NCI-H345 treated with DMSO at 0.1 percent for 48 hours (cell line): Measurements from ENCODE around the gene CGNL1.

Experiments
- DNase-seq: peaks from one replicate; lab custom pipeline; 2025; ENCODE audit not compliant: unreplicated experiment; lab: John Stamatoyannopoulos, UW

CGNL1 gene

GRCh38 chr15:57446393-57446792, 70.1 kb downstream of the CGNL1 start:
- no peak for DNase-seq

- DNase-seq: no peak
Observed at GRCh38 chr15:57451555-57451954, 75.2 kb downstream of the CGNL1 start.

- DNase-seq: no peak
Observed at GRCh38 chr15:57452090-57452754, 75.9 kb downstream of the CGNL1 start.

GRCh38 chr15:57455929-57456328, 79.6 kb downstream of the CGNL1 start:
- DNase-seq: no peak

GRCh38 chr15:57456559-57456958, 80.3 kb downstream of the CGNL1 start:
- no peak for DNase-seq

- DNase-seq: no peak
Observed at GRCh38 chr15:57457726-57458125, 81.4 kb downstream of the CGNL1 start.

GRCh38 chr15:57458356-57458781, 82.1 kb downstream of the CGNL1 start:
- no peak for DNase-seq

- DNase-seq: no peak
Observed at GRCh38 chr15:57460208-57460816, 84.0 kb downstream of the CGNL1 start.

GRCh38 chr15:57461541-57461940, 85.2 kb downstream of the CGNL1 start:
- no peak for DNase-seq

- DNase-seq: no peak
Observed at GRCh38 chr15:57462381-57462780, 86.1 kb downstream of the CGNL1 start.

GRCh38 chr15:57463360-57463759, 87.1 kb downstream of the CGNL1 start:
- no peak for DNase-seq

GRCh38 chr15:57464480-57464879, 88.2 kb downstream of the CGNL1 start:
- no peak for DNase-seq

GRCh38 chr15:57468486-57468885, 92.2 kb downstream of the CGNL1 start:
- DNase-seq: no peak

GRCh38 chr15:57470543-57470942, 94.2 kb downstream of the CGNL1 start:
- no peak for DNase-seq

- DNase-seq: no peak
Observed at GRCh38 chr15:57472861-57473260, 96.6 kb downstream of the CGNL1 start.

- no peak for DNase-seq
Observed at GRCh38 chr15:57476533-57476975, 100.2 kb downstream of the CGNL1 start.

GRCh38 chr15:57477736-57478522, 101.6 kb downstream of the CGNL1 start:
- no peak for DNase-seq

- DNase-seq: no peak
Observed at GRCh38 chr15:57479005-57479404, 102.7 kb downstream of the CGNL1 start.

GRCh38 chr15:57481038-57481705, 104.9 kb downstream of the CGNL1 start:
- DNase-seq: no peak

GRCh38 chr15:57485869-57486268, 109.6 kb downstream of the CGNL1 start:
- no peak for DNase-seq

- DNase-seq: no peak
Observed at GRCh38 chr15:57486833-57487232, 110.5 kb downstream of the CGNL1 start.
